Subcutaneous adipose tissue (tissue), 4 donors: ENCODE results near the gene PRKCD. TPM values are rescaled to one million over a fixed set of nuclear protein-coding genes. Genes with fewer than 3 reads are reported as not detected.

Source experiments
- CTCF ChIP-seq: fragments of 450-650 bp; IDR thresholded peaks from one replicate; pipeline ENCODE4 v1.5.1; 2016; ENCODE audit warnings: low read depth, mild to moderate bottlenecking, control low read depth, antibody characterized with exemption, moderate library complexity
- total RNA-seq, 4 donors: library from RNA; depleted of rRNA; stranded (reverse); fragments of >200 nt; gene quantifications; one replicate each; pipeline ENCODE4 v1.1.0, GENCODE V29; 2016

The PRKCD gene
- total RNA-seq, 4 donors from 2014 or later, result 26.2 to 84.0 (median 48.0) TPM

GRCh38 chr3:53163444-53164387 lies 2.7 kb downstream of the PRKCD start:
- no peak for TF ChIP-seq CTCF

- TF ChIP-seq CTCF, result no peak
Measured at GRCh38 chr3:53164911-53165310, 3.9 kb downstream of the PRKCD start.

GRCh38 chr3:53166206-53166605 lies 5.2 kb downstream of the PRKCD start:
- TF ChIP-seq CTCF, result no peak

- no peak for TF ChIP-seq CTCF
Measured at GRCh38 chr3:53166781-53167291, 5.8 kb downstream of the PRKCD start.

GRCh38 chr3:53167418-53168174 lies 6.6 kb downstream of the PRKCD start:
- no peak for TF ChIP-seq CTCF

- no peak for TF ChIP-seq CTCF
Measured at GRCh38 chr3:53168175-53168923, 7.3 kb downstream of the PRKCD start.
